Loucy (cell line): ENCODE data around the gene OR10H4.

Source experiments
- EZH2phosphoT487 ChIP-seq: fragments of 200-600 bp; IDR thresholded peaks from 2 replicates; pipeline ENCODE4 v1.6.1; 2018; ENCODE audit warnings: antibody characterized with exemption, mild to moderate bottlenecking, moderate library complexity, borderline replicate concordance
- TF ChIP-seq, protein P1 (sequence below): fragments of 200-600 bp; sonication (generic); conservative IDR thresholded peaks from 2 replicates; pipeline ENCODE4 v1.5.1; 2014; ENCODE audit warnings: mild to moderate bottlenecking, antibody characterized with exemption, low read length

DNA sequence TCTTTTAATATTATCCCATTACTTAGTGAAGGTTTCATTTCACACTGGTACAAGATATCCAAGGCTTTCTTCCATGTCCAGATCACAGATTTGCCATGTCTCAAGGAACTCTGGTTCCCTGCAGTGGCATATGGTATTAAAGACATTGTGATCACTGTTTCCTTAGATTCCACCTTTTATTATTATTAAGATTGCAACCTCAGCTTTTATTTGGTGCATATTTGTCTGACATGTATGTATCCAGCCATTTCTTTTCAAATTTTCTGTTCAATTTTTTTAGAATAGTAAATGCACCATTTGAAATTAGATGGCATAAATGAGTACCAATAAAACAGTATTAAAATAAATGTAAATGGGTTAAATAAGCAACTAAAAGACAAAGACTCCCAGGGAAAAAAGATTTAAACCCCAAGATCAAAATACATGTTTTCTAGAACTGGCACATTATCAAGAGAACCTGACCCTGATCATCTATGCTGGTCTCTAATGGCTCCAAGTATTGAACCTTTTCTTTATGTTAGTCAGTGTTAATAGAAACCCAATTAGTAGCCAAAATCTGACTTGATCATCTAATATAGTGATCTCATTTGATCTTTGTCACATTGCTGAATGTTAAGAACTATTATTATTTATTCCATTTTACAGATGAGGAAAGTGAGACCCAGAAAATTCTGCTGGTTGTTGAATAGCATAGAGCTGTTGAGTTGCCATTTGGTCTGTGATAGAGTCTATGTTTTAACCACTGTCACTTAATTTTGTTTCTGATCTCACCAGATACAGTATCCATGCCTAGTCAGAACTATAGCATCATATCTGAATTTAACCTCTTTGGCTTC, at the start of gene OR10H4:
- TF ChIP-seq, protein P1, sequence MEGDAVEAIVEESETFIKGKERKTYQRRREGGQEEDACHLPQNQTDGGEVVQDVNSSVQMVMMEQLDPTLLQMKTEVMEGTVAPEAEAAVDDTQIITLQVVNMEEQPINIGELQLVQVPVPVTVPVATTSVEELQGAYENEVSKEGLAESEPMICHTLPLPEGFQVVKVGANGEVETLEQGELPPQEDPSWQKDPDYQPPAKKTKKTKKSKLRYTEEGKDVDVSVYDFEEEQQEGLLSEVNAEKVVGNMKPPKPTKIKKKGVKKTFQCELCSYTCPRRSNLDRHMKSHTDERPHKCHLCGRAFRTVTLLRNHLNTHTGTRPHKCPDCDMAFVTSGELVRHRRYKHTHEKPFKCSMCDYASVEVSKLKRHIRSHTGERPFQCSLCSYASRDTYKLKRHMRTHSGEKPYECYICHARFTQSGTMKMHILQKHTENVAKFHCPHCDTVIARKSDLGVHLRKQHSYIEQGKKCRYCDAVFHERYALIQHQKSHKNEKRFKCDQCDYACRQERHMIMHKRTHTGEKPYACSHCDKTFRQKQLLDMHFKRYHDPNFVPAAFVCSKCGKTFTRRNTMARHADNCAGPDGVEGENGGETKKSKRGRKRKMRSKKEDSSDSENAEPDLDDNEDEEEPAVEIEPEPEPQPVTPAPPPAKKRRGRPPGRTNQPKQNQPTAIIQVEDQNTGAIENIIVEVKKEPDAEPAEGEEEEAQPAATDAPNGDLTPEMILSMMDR: no peak
- TF ChIP-seq EZH2phosphoT487: no peak
